ENCODE data around the gene CHRM1.

The CHRM1 gene

DNA sequence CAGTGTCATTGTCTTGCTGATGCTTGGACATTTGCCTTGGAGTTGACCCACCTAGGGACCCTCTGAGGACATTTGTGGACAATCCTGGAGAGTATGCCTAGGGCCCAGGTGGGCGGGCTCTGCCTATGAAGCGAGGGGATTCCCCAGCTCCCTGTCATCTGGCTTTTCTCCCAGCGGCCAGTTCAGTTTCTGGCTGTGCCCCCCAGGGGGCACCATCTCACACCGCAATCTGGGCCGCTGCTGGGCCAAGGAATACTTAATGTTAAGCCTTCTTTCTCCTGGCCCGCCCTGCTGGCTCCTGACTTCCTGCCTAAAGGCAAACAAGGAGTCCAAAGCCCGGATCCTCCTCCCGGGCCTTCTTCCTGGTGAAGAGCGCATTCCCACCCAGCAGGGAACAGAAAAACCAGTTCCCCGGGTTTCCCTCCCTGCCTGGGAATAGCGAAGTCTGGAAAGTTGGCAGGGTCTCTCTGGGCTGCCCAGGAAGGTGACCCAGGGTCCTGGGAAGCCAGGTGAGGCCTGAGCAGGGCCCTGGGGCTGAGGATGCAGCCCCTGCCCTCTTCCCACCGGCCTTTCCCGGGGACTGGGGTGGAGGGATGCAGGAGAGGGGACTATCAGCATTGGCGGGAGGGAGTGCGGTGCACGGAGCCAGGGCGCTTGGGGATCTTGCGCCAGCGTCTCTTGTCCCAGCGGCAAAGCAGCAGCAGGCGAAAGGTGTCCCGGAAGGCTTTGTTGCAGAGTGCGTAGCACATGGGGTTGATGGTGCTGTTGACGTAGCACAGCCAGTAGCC, 11.9 kb downstream of the CHRM1 start:
- DNase-seq: peak; percentile 76
- peak overlapping the region; percentile 55 for H4K91ac ChIP-seq (ENCODE audit: low read length)
- peak overlapping the region; percentile 53 for H3K9ac ChIP-seq (ENCODE audit: low read length)
- no peak overlapping the region for H2BK120ac ChIP-seq (ENCODE audit: low read depth, low read length)
- no peaks in the 10 kb centered on the region for H3K36me3 ChIP-seq (ENCODE audit: control insufficient read depth in 1 of 2, insufficient read depth in 2 of 2, low read depth in 1 of 2, low read length in 2 of 2)
- H4K8ac ChIP-seq (ENCODE audit: low read length): peak overlapping the region; percentile 43
- no peak overlapping the region for H3K4me3 ChIP-seq (ENCODE audit: insufficient read depth in 1 of 2, low read depth in 1 of 2, low read length in 2 of 2)
- H3K14ac ChIP-seq (ENCODE audit: low read length in 2 of 2): peak overlapping the region in 1 of 2 experiments; percentile 26
- H3K4ac ChIP-seq (ENCODE audit: low read depth in 1 of 2, low read length in 2 of 2): no peak overlapping the region
- no peak overlapping the region for H2AK5ac ChIP-seq (ENCODE audit: low read length, severe bottlenecking)
- H2BK15ac ChIP-seq (ENCODE audit: low read depth, poor library complexity, severe bottlenecking): no peak overlapping the region
- peaks cover 7 to 9% of the 10 kb centered on the region in 2 experiments for H3K27me3 ChIP-seq (ENCODE audit: control insufficient read depth in 1 of 2, insufficient read depth in 1 of 2, low read length in 2 of 2)
- H2AFZ ChIP-seq (ENCODE audit: low read depth, low read length): peak overlapping the region; percentile 76
- WGBS: 53% methylated on average over 24 of the region's 24 CpGs
- H3K9me3 ChIP-seq (ENCODE audit: control insufficient read depth, low read length): no peaks in the 10 kb centered on the region
- H3K18ac ChIP-seq (ENCODE audit: low read depth in 1 of 2, low read length in 2 of 2): peak overlapping the region in 1 of 2 experiments; percentile 9
- no peak overlapping the region for H2BK5ac ChIP-seq (ENCODE audit: low read depth, low read length, poor library complexity, severe bottlenecking)
- no peak overlapping the region for H2BK12ac ChIP-seq (ENCODE audit: low read length in 2 of 2)
- H3K79me1 ChIP-seq (replicated peaks; ENCODE audit: low read length, poor library complexity, severe bottlenecking): no peaks in the 10 kb centered on the region
- no peak overlapping the region for H3K27ac ChIP-seq (ENCODE audit: low read length, poor library complexity, severe bottlenecking)
- no peak overlapping the region for H3K4me2 ChIP-seq (ENCODE audit: low read length, poor library complexity, severe bottlenecking)
- H3K4me1 ChIP-seq (ENCODE audit: control insufficient read depth, insufficient read depth, low read depth, low read length): peaks cover 4% of the 10 kb centered on the region
- no peak overlapping the region for H3K23ac ChIP-seq (ENCODE audit: low read length in 2 of 2)

DNA sequence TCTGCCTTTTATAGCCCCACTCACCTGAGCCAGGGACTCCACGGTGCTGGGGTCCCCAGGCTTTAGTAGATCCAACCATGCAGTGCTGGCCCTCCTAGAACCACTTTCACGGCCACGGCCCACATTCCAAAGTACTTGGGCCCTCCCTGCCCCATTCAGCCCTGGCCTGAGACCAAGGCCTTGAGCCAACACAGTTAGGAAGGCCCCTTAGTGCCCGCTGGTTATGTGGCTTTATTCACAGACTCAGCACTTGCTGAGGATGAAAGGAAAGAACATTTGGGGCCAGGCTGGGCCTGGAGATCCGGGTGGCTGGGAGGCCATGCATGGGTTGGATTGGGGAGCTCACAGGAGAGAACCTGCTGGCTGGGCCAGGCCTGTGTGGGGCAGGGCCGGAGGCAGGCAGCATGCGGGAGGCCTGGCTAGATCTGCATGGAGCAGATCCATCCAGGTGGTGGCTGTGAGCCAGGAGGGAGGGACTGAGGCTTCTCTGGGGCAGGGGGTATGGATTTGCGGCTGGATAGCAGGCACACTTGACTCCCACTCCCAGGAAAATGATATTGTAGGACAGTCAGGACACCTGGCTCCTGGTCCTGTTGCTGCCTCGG, 12.6 kb downstream of the CHRM1 start:
- Histone ChIP-seq H3K27ac (ENCODE audit: low read length, poor library complexity, severe bottlenecking) (no peak overlapping the region), H4K8ac (ENCODE audit: low read length) (no peak overlapping the region)

DNA sequence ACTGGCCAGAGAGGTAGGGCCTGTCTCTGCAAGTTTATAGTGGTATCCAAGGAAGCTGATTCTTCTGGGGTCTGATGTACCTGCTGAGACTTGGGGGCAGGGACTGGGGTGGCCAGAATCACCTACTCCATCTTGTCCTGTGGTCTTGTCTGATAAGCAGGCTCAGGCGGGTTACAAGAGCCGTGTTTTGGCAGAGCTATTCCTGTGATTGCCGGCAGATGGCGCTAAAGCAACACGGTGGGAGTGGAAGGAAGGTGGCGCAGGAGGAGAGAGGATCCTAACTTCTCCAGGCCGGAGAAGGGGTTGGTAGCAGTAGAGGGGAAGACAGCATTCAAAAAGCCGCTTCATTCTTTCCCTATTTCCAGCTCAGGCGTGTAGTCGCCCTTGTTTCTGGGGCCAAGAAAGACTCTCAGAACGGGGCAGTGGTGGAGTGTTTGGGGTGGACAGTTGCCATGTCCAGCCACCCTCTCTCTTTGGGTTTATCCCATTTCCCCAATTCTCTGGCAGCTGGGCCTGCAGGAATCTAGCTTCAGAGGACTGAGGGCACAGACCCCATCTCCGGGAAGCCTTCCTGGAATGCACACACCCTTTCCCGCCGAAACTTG, 15.1 kb downstream of the CHRM1 start:
- peaks cover 4% of the 10 kb centered on the region for H3K4me1 ChIP-seq (ENCODE audit: control insufficient read depth, insufficient read depth, low read depth, low read length)
- H3K14ac ChIP-seq (ENCODE audit: low read length in 2 of 2): no peak overlapping the region
- peak overlapping the region; percentile 55 for H3K9ac ChIP-seq (ENCODE audit: low read length)
- H3K9me3 ChIP-seq (ENCODE audit: control insufficient read depth, low read length): no peaks in the 10 kb centered on the region
- no peak overlapping the region for H4K91ac ChIP-seq (ENCODE audit: low read length)
- no peak overlapping the region for H2AK5ac ChIP-seq (ENCODE audit: low read length, severe bottlenecking)
- 11% methylated on average over 7 of the region's 14 CpGs for WGBS
- no peaks in the 10 kb centered on the region for H3K79me1 ChIP-seq (replicated peaks; ENCODE audit: low read length, poor library complexity, severe bottlenecking)
- no peak overlapping the region for H2BK15ac ChIP-seq (ENCODE audit: low read depth, poor library complexity, severe bottlenecking)
- H2BK5ac ChIP-seq (ENCODE audit: low read depth, low read length, poor library complexity, severe bottlenecking): no peak overlapping the region
- H3K4ac ChIP-seq (ENCODE audit: low read depth in 1 of 2, low read length in 2 of 2): no peak overlapping the region
- no peak overlapping the region for H4K8ac ChIP-seq (ENCODE audit: low read length)
- H2BK120ac ChIP-seq (ENCODE audit: low read depth, low read length): no peak overlapping the region
- H3K27ac ChIP-seq (ENCODE audit: low read length, poor library complexity, severe bottlenecking): no peak overlapping the region
- H3K27me3 ChIP-seq (ENCODE audit: control insufficient read depth in 1 of 2, insufficient read depth in 1 of 2, low read length in 2 of 2): peaks cover 5 to 18% of the 10 kb centered on the region in 2 experiments
- H3K23ac ChIP-seq (ENCODE audit: low read length in 2 of 2): no peak overlapping the region
- H2BK12ac ChIP-seq (ENCODE audit: low read length in 2 of 2): no peak overlapping the region
- H3K4me3 ChIP-seq (ENCODE audit: insufficient read depth in 1 of 2, low read depth in 1 of 2, low read length in 2 of 2): no peak overlapping the region
- no peak overlapping the region for H2AFZ ChIP-seq (ENCODE audit: low read depth, low read length)
- no peak overlapping the region for H3K4me2 ChIP-seq (ENCODE audit: low read length, poor library complexity, severe bottlenecking)
- H3K36me3 ChIP-seq (ENCODE audit: control insufficient read depth in 1 of 2, insufficient read depth in 2 of 2, low read depth in 1 of 2, low read length in 2 of 2): no peaks in the 10 kb centered on the region
- H3K18ac ChIP-seq (ENCODE audit: low read depth in 1 of 2, low read length in 2 of 2): no peak overlapping the region
- DNase-seq: peak; percentile 79

More for the DNA sequence above, 12.6 kb downstream of the CHRM1 start:
- whole genome bisulfite sequencing: 86% methylated on average over 9 of the region's 9 CpGs
- no peak overlapping the region for H2AK5ac ChIP-seq (ENCODE audit: low read length, severe bottlenecking)
- H3K36me3 ChIP-seq (ENCODE audit: control insufficient read depth in 1 of 2, insufficient read depth in 2 of 2, low read depth in 1 of 2, low read length in 2 of 2): no peaks in the 10 kb centered on the region
- H3K9ac ChIP-seq (ENCODE audit: low read length): no peak overlapping the region
- H3K9me3 ChIP-seq (ENCODE audit: control insufficient read depth, low read length): no peaks in the 10 kb centered on the region
- H2AFZ ChIP-seq (ENCODE audit: low read depth, low read length): no peak overlapping the region
- no peak overlapping the region for H3K4me3 ChIP-seq (ENCODE audit: insufficient read depth in 1 of 2, low read depth in 1 of 2, low read length in 2 of 2)
- H3K27me3 ChIP-seq (ENCODE audit: control insufficient read depth in 1 of 2, insufficient read depth in 1 of 2, low read length in 2 of 2): peaks cover 7 to 9% of the 10 kb centered on the region in 2 experiments
- H3K4ac ChIP-seq (ENCODE audit: low read depth in 1 of 2, low read length in 2 of 2): no peak overlapping the region
- H2BK5ac ChIP-seq (ENCODE audit: low read depth, low read length, poor library complexity, severe bottlenecking): no peak overlapping the region
- H2BK12ac ChIP-seq (ENCODE audit: low read length in 2 of 2): no peak overlapping the region
- H2BK15ac ChIP-seq (ENCODE audit: low read depth, poor library complexity, severe bottlenecking): no peak overlapping the region
- no peaks in the 10 kb centered on the region for H3K79me1 ChIP-seq (replicated peaks; ENCODE audit: low read length, poor library complexity, severe bottlenecking)
- peaks cover 4% of the 10 kb centered on the region for H3K4me1 ChIP-seq (ENCODE audit: control insufficient read depth, insufficient read depth, low read depth, low read length)
- no peak overlapping the region for H3K14ac ChIP-seq (ENCODE audit: low read length in 2 of 2)
- H3K18ac ChIP-seq (ENCODE audit: low read depth in 1 of 2, low read length in 2 of 2): no peak overlapping the region
- no peak overlapping the region for H2BK120ac ChIP-seq (ENCODE audit: low read depth, low read length)
- H3K4me2 ChIP-seq (ENCODE audit: low read length, poor library complexity, severe bottlenecking): no peak overlapping the region
- no peak overlapping the region for H3K23ac ChIP-seq (ENCODE audit: low read length in 2 of 2)
- no peak for DNase-seq
- no peak overlapping the region for H4K91ac ChIP-seq (ENCODE audit: low read length)

DNA sequence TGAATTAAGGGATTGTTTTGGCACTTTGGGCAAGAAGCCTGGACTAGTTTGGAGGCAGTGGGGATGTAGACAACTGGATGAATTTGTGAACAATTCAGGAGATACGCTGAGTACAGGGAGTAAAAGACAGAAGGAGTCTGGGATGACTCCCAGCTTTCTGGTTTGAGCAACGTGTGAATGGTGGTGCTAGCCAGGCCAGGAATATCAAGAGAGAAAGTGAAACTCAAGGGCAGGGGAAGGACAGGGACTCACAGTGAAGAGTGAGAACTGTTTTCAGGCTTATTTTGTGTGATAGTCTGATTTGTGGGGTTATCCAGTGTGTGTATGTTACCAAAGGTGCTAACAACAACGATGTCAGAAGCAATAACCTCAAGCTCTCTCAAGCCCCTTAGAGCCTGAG, 15.9 kb downstream of the CHRM1 start:
- 39% methylated on average over 3 of the region's 3 CpGs for whole genome bisulfite sequencing
- peaks cover 4% of the 10 kb centered on the region for H3K4me1 ChIP-seq (ENCODE audit: control insufficient read depth, insufficient read depth, low read depth, low read length)
- peak; percentile 38 for DNase-seq

More for the DNA sequence above, 15.9 kb downstream of the CHRM1 start:
- Histone ChIP-seq H2BK5ac (ENCODE audit: low read depth, low read length, poor library complexity, severe bottlenecking) (no peak overlapping the region), H3K36me3 (ENCODE audit: control insufficient read depth in 1 of 2, insufficient read depth in 2 of 2, low read depth in 1 of 2, low read length in 2 of 2) (no peaks in the 10 kb centered on the region), H3K18ac (ENCODE audit: low read depth in 1 of 2, low read length in 2 of 2) (no peak overlapping the region), H3K4me3 (ENCODE audit: insufficient read depth in 1 of 2, low read depth in 1 of 2, low read length in 2 of 2) (no peak overlapping the region), H3K9ac (ENCODE audit: low read length) (peak overlapping the region; percentile 55), H3K14ac (ENCODE audit: low read length in 2 of 2) (no peak overlapping the region), H2BK12ac (ENCODE audit: low read length in 2 of 2) (no peak overlapping the region), H4K8ac (ENCODE audit: low read length) (no peak overlapping the region), H3K79me1 (replicated peaks; ENCODE audit: low read length, poor library complexity, severe bottlenecking) (no peaks in the 10 kb centered on the region), H3K27ac (ENCODE audit: low read length, poor library complexity, severe bottlenecking) (no peak overlapping the region), H4K91ac (ENCODE audit: low read length) (no peak overlapping the region), H3K4me2 (ENCODE audit: low read length, poor library complexity, severe bottlenecking) (no peak overlapping the region), H2BK120ac (ENCODE audit: low read depth, low read length) (no peak overlapping the region), H3K23ac (ENCODE audit: low read length in 2 of 2) (no peak overlapping the region), H2BK15ac (ENCODE audit: low read depth, poor library complexity, severe bottlenecking) (no peak overlapping the region), H3K4ac (ENCODE audit: low read depth in 1 of 2, low read length in 2 of 2) (no peak overlapping the region), H3K9me3 (ENCODE audit: control insufficient read depth, low read length) (no peaks in the 10 kb centered on the region), H2AFZ (ENCODE audit: low read depth, low read length) (no peak overlapping the region), H3K27me3 (ENCODE audit: control insufficient read depth in 1 of 2, insufficient read depth in 1 of 2, low read length in 2 of 2) (peaks cover 5 to 23% of the 10 kb centered on the region in 2 experiments), H2AK5ac (ENCODE audit: low read length, severe bottlenecking) (no peak overlapping the region)

Measured in mesenchymal stem cell (in vitro differentiated cells and primary cell).